HepG2 (cell line): ENCODE results near the gene ZFP1. TPM values are rescaled to one million over a fixed set of nuclear protein-coding genes. Genes with fewer than 3 reads are reported as not detected.

ENCODE experiments used
- ATAC-seq: fragments of 200-7000 bp; cut with Tn5 transposase; 3 replicates; pipeline ENCODE4 v1.9.1; 2020; ENCODE audit warnings: mild to moderate bottlenecking, moderate library complexity
- BruUV-seq: library from RNA; stranded (reverse); fragments of 400-500 nt; replicated peaks from 2 replicates; lab custom pipeline; 2021; lab: Mats Ljungman, UMichigan
- CTCF ChIA-PET: fragments of 300-600 bp; formaldehyde crosslinking; extraction: SDS; loops from one replicate; lab custom pipeline; 2021; ENCODE audit warnings: low total read pairs, inconsistent platforms, low intra/inter-chr PET ratio; lab: Yijun Ruan, JAX
- POLR2A ChIA-PET: fragments of 350-600 bp; sonication (Branson Sonifier 250); formaldehyde crosslinking; loops from one replicate; lab custom pipeline; 2020; ENCODE audit warnings: antibody characterized with exemption, inconsistent platforms; lab: Yijun Ruan, JAX
- DNase-seq: peaks from one replicate; pipeline ENCODE4 v3.0.0-alpha.2; 2015; ENCODE audit warnings: low spot score
- FAIRE-seq: peaks from 3 replicates; lab custom pipeline; 2011; peaks lifted over from hg19 to GRCh38; lab: Jason Lieb, UNC
- H2AFZ ChIP-seq: one replicate; pipeline ENCODE4 v1.6.1; 2011; ENCODE audit warnings: low read length, inconsistent platforms
- H3K27ac ChIP-seq: fragments of 300-600 bp; 3 replicates; pipeline ENCODE4 v1.8.0; 2011; ENCODE audit warnings: mixed run types, mild to moderate bottlenecking, mixed read lengths, low read length, inconsistent platforms; ENCODE audit not compliant: insufficient read depth; ENCODE audit errors: extremely low read length
- H3K27me3 ChIP-seq, 2 experiments: fragments of 200-600 bp in 1 of 2; 2 replicates in 1 of 2; 3 replicates in 1 of 2; pipeline versions ENCODE4 v1.6.0 to v1.8.0; 2011; ENCODE audit warnings: low read length in 2 of 2, mild to moderate bottlenecking in 2 of 2, moderate library complexity in 2 of 2, inconsistent platforms in 1 of 2; ENCODE audit not compliant: insufficient read depth in 2 of 2, control insufficient read depth in 1 of 2
- H3K36me3 ChIP-seq, 2 experiments: fragments of 200-600 bp in 1 of 2; replicated peaks in 1 of 2; 2 replicates in 1 of 2; 3 replicates in 1 of 2; pipeline versions ENCODE4 v1.5.1 to v1.8.0; 2011; ENCODE audit warnings: low read length in 2 of 2, inconsistent platforms in 1 of 2; ENCODE audit not compliant: insufficient read depth in 2 of 2, control insufficient read depth in 1 of 2
- H3K4me1 ChIP-seq: 2 replicates; pipeline ENCODE4 v1.5.1; 2012; ENCODE audit warnings: low read length, inconsistent platforms; ENCODE audit not compliant: insufficient read depth
- H3K4me2 ChIP-seq: 2 replicates; pipeline ENCODE4 v1.6.0; 2011; ENCODE audit warnings: low read depth, low read length, inconsistent platforms
- H3K4me3 ChIP-seq, 3 experiments: fragments of 200-600 bp in 1 of 3; sonication (generic), shearing (Covaris generic) in 1 of 3; replicated peaks in 1 of 3; 2 replicates each; pipeline ENCODE4 v1.5.1; 2011 to 2016; ENCODE audit warnings: low read length in 3 of 3, inconsistent platforms in 2 of 3, low read depth in 2 of 3, mild to moderate bottlenecking in 2 of 3, control low read depth in 1 of 3, mixed read lengths in 1 of 3; ENCODE audit not compliant: insufficient read depth in 1 of 3
- H3K79me2 ChIP-seq: one replicate; pipeline ENCODE4 v1.6.1; 2011; ENCODE audit warnings: low read length, inconsistent platforms; ENCODE audit not compliant: insufficient read depth
- H3K9ac ChIP-seq: 2 replicates; pipeline ENCODE4 v1.6.0; 2011; ENCODE audit warnings: mild to moderate bottlenecking, low read depth, low read length, inconsistent platforms; ENCODE audit not compliant: insufficient read depth
- H3K9me3 ChIP-seq: 2 replicates; pipeline ENCODE4 v1.5.1; 2012; ENCODE audit warnings: mild to moderate bottlenecking, low read length
- H4K20me1 ChIP-seq: 2 replicates; pipeline ENCODE4 v1.6.0; 2011; ENCODE audit warnings: inconsistent platforms, mild to moderate bottlenecking, low read length, moderate library complexity; ENCODE audit not compliant: insufficient read depth
- CHD2 ChIP-seq: IDR thresholded peaks from 2 replicates; pipeline ENCODE4 v1.6.1; 2011; ENCODE audit warnings: low read depth, low read length, improper control_type of control experiment
- HMGXB3 ChIP-seq: sonication (generic); formaldehyde crosslinking; IDR thresholded peaks from 2 replicates; pipeline ENCODE4 v1.4.0; 2020; ENCODE audit warnings: missing genetic modification reagents, borderline replicate concordance
- KAT2B ChIP-seq: fragments of 150-350 bp; IDR thresholded peaks from 2 replicates; pipeline ENCODE4 v1.6.1; 2014; ENCODE audit warnings: low read depth, low read length, borderline replicate concordance
- NFYC ChIP-seq: IDR thresholded peaks from 2 replicates; pipeline ENCODE4 v1.6.1; 2016; ENCODE audit warnings: missing genetic modification reagents, missing compliant biosample characterization
- SETDB1 ChIP-seq: sonication (generic); formaldehyde crosslinking; IDR thresholded peaks from 2 replicates; pipeline ENCODE4 v1.5.1; 2020; ENCODE audit warnings: missing genetic modification reagents, mild to moderate bottlenecking, borderline replicate concordance
- SNAPC5 ChIP-seq: sonication (generic); formaldehyde crosslinking; IDR thresholded peaks from 2 replicates; pipeline ENCODE4 v1.8.1; 2023; ENCODE audit warnings: mild to moderate bottlenecking, missing genetic modification reagents, borderline replicate concordance
- SOX6 ChIP-seq, 2 experiments: fragments of 450-650 bp in 1 of 2; sonication (generic) in 1 of 2; formaldehyde crosslinking in 1 of 2; IDR thresholded peaks; 2 replicates each; pipeline versions ENCODE4 v1.4.0 to v1.6.1; 2017 to 2020; ENCODE audit warnings: antibody characterized with exemption in 1 of 2, mild to moderate bottlenecking in 1 of 2, missing genetic modification reagents in 1 of 2
- STAT6 ChIP-seq: sonication (generic); formaldehyde crosslinking; IDR thresholded peaks from 2 replicates; pipeline ENCODE4 v1.4.0; 2020; ENCODE audit warnings: missing genetic modification reagents, mild to moderate bottlenecking, borderline replicate concordance
- THAP9 ChIP-seq: sonication (generic); formaldehyde crosslinking; IDR thresholded peaks from 2 replicates; pipeline ENCODE4; 2020; ENCODE audit warnings: missing genetic modification reagents, mild to moderate bottlenecking, borderline replicate concordance
- ZBTB37 ChIP-seq: sonication (generic); formaldehyde crosslinking; IDR thresholded peaks from 2 replicates; pipeline ENCODE4 v1.4.0; 2020; ENCODE audit warnings: mild to moderate bottlenecking, missing genetic modification reagents
- ZBTB8A ChIP-seq: sonication (generic); formaldehyde crosslinking; IDR thresholded peaks from 2 replicates; pipeline ENCODE4 v1.4.0; 2020; ENCODE audit warnings: mild to moderate bottlenecking, low read depth, missing genetic modification reagents, borderline replicate concordance
- ZNF75D ChIP-seq: sonication (generic); formaldehyde crosslinking; IDR thresholded peaks from 2 replicates; pipeline ENCODE4 v1.8.1; 2023; ENCODE audit warnings: missing genetic modification reagents, mild to moderate bottlenecking, borderline replicate concordance
- WGBS: methylation state at CpG from one replicate; pipeline ENCODE4 v1.1.6; 2017; ENCODE audit warnings: low lambda C conversion rate; 5-methylcytosine and 5-hydroxymethylcytosine counted together
- in situ Hi-C: cut with HindIII; loops from 2 replicates; pipeline ENCODE4 v1.10.0; 2017; ENCODE audit warnings: low pct_unique_long_range_greater_than_20kb; ENCODE audit not compliant: extremely low pct_ligation_motif_present
- intact Hi-C: fragments of 100-400 bp; cut with micrococcal nuclease; formaldehyde crosslinking; loops from one replicate; pipeline ENCODE4 v1.10.0; 2022; ENCODE audit not compliant: unreplicated experiment
- polyA plus RNA-seq, 8 experiments: library from polyadenylated mRNA; depleted of rRNA in 3 of 8; stranded (reverse) in 7 of 8; unstranded in 1 of 8; fragments of >200 nt; fragmentation: Illumina TruSeq in 4 of 8; extraction: Trizol in 4 of 8; gene quantifications; 2 replicates each; pipeline versions ENCODE4 v1.2.1 to v1.2.3, GENCODE V29; 2011 to 2016; ENCODE audit warnings: low read depth in 4 of 8, missing spikeins in 1 of 8, mixed read lengths in 1 of 8; ENCODE audit not compliant: insufficient read depth in 1 of 8
- total RNA-seq, 5 experiments: library from RNA; depleted of rRNA; stranded (reverse); fragments of >200 nt; fragmentation: Illumina TruSeq; extraction: Trizol; gene quantifications; 2 replicates each; pipeline ENCODE4 v1.2.3, GENCODE V29; 2016; ENCODE audit warnings: low read depth in 1 of 5

The ZFP1 gene
- total and polyA plus RNA-seq, 2 of the 13 experiments (the other 11 are each of a cell fraction or from before 2014, with no cell fraction given), result 8.3 to 14.0 TPM

GRCh38 chr16:75147968-75148310 is 385 bp upstream of the ZFP1 start:
- intact Hi-C loops (loop anchor here (1.0 to 2.0 kb wide), 2 partner anchors 19 to 32 kb away; partner anchors contain the start of gene LDHD), in situ Hi-C loops (no loop called here)
- H3K9ac ChIP-seq, result peak overlapping the region; percentile 81
- H2AFZ ChIP-seq, result peak overlapping the region; percentile 21
- peaks cover 38% of the 10 kb centered on the region for H3K79me2 ChIP-seq
- H3K4me1 ChIP-seq, result peaks cover 23% of the 10 kb centered on the region
- no TSS peak for BruUV-seq
- H3K27me3 ChIP-seq, result no peaks in the 10 kb centered on the region
- DNase-seq, result no peak
- ChIA-PET CTCF (no interaction called here), POLR2A (no interaction called here)
- H3K27ac ChIP-seq, result peak overlapping the region; percentile 84
- 0 out of 2 replicates have a peak, but pooled peaks cover 5% of the 10 kb centered on the region for H4K20me1 ChIP-seq
- H3K4me3 ChIP-seq, result peak overlapping the region; percentile 94 to 98 (median 96)
- peaks cover 0 to 11% of the 10 kb centered on the region in 2 experiments; a peak in 4 of 5 replicates for H3K36me3 ChIP-seq
- no peak for ATAC-seq
- H3K9me3 ChIP-seq, result peaks cover 25% of the 10 kb centered on the region
- WGBS, result 49% methylated on average over 3 of the region's 3 CpGs
- H3K4me2 ChIP-seq, result peak overlapping the region; percentile 91
- FAIRE-seq, result no peak
- TF ChIP-seq ZNF75D (CRISPR knock-in tag), result no peak
- no peak for TF ChIP-seq HMGXB3 (CRISPR knock-in tag)
- TF ChIP-seq CHD2, result no peak
- TF ChIP-seq STAT6 (CRISPR knock-in tag), result no peak
- TF ChIP-seq ZBTB8A (CRISPR knock-in tag), result no peak
- no peak for TF ChIP-seq THAP9 (CRISPR knock-in tag)
- TF ChIP-seq SETDB1 (CRISPR knock-in tag), result no peak
- TF ChIP-seq KAT2B, result no peak
- TF ChIP-seq SOX6 (IDR thresholded peaks at IDR 0.05), result no peak
- no peak for TF ChIP-seq SOX6 (CRISPR knock-in tag; IDR thresholded peaks at IDR 0.05)
- no peak for TF ChIP-seq NFYC (CRISPR knock-in tag)
- TF ChIP-seq ZBTB37, result no peak
- 0 out of 2 replicates have a peak, but pooled peaks have one; percentile 79 for TF ChIP-seq SNAPC5 (CRISPR knock-in tag)
